GM12878 (cell line): ENCODE results near the gene PLXND1.

Experiments used
- CEBPB ChIP-seq, 2 experiments: fragments of 150-350 bp in 1 of 2; IDR thresholded peaks; 2 replicates each; pipeline ENCODE4 v1.6.1; 2012 to 2014; ENCODE audit warnings: low read depth in 2 of 2, low read length in 2 of 2, borderline replicate concordance in 1 of 2, inconsistent platforms in 1 of 2
- CREM ChIP-seq: IDR thresholded peaks from 2 replicates; pipeline ENCODE4 v1.6.1; 2014; ENCODE audit warnings: antibody characterized with exemption, low read depth
- EED ChIP-seq: sonication (generic); IDR thresholded peaks from 2 replicates; pipeline ENCODE4 v1.6.1; 2016; ENCODE audit warnings: antibody characterized with exemption, low read depth
- GABPA ChIP-seq: IDR thresholded peaks from 2 replicates; pipeline ENCODE4 v1.6.1; 2014; ENCODE audit warnings: antibody characterized with exemption, low read depth, mild to moderate bottlenecking, inconsistent platforms
- MYC ChIP-seq: IDR thresholded peaks from 2 replicates; pipeline ENCODE4 v1.6.1; 2011; ENCODE audit warnings: mild to moderate bottlenecking, low read length, moderate library complexity, inconsistent platforms; ENCODE audit not compliant: insufficient read depth, insufficient replicate concordance, insufficient read length, severe bottlenecking
- POLR2A ChIP-seq: IDR thresholded peaks from 2 replicates; pipeline ENCODE4 v1.6.1; 2011; ENCODE audit warnings: low read depth, mild to moderate bottlenecking, low read length
- TCF12 ChIP-seq: IDR thresholded peaks from 2 replicates; pipeline ENCODE4 v1.6.1; 2011; ENCODE audit warnings: low read depth, mild to moderate bottlenecking, low read length
- ZNF274 ChIP-seq: IDR thresholded peaks from one replicate; pipeline ENCODE4 v1.8.0; 2011; ENCODE audit not compliant: insufficient read length, insufficient read depth
- TF ChIP-seq, protein P1 (sequence below): fragments of 450-650 bp; formaldehyde crosslinking; IDR thresholded peaks from 2 replicates; pipeline ENCODE4 v1.5.0; 2022; ENCODE audit warnings: mild to moderate bottlenecking, missing genetic modification characterization
- TF ChIP-seq, protein P2 (sequence below), 3 experiments: IDR thresholded peaks in 2 of 3; conservative IDR thresholded peaks in 1 of 3; 2 replicates each; pipeline ENCODE4 v1.5.1; 2011; ENCODE audit warnings: low read depth in 3 of 3, low read length in 3 of 3, mild to moderate bottlenecking in 3 of 3, control low read depth in 2 of 3, moderate library complexity in 2 of 3, inconsistent platforms in 1 of 3, mixed read lengths in 1 of 3; ENCODE audit not compliant: control insufficient read depth in 2 of 3, insufficient read depth in 1 of 3; ENCODE audit errors: extremely low read depth in 1 of 3
- TF ChIP-seq, protein P3 (sequence below): IDR thresholded peaks from 2 replicates; pipeline ENCODE4 v1.6.1; 2011; ENCODE audit warnings: borderline replicate concordance, low read depth, mild to moderate bottlenecking, moderate library complexity, mixed read lengths, low read length; ENCODE audit not compliant: insufficient read depth; ENCODE audit errors: extremely low read length

DNA sequence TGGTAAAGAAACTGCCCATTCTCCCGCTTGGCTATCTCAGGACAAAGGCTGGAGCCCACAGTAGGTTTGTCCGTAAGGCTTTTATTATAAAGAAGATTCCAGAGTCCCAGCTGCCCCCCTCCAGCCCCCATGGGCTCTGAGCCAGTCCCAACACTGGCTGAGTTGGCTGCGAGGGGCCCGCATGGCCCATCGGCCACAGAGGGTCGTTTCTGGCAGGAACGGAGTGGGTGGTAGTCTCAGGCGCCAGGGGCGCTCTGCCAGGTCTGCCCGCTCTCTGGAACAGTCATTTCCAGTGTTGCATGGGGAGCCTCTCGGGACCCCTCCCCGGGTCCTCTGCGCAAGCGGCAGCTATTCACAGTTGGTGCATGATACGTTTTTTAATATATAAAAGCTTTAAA, 51.3 kb downstream of the PLXND1 start:
- no peak for TF ChIP-seq TCF12
- TF ChIP-seq EED = no peak
- TF ChIP-seq, protein P1, sequence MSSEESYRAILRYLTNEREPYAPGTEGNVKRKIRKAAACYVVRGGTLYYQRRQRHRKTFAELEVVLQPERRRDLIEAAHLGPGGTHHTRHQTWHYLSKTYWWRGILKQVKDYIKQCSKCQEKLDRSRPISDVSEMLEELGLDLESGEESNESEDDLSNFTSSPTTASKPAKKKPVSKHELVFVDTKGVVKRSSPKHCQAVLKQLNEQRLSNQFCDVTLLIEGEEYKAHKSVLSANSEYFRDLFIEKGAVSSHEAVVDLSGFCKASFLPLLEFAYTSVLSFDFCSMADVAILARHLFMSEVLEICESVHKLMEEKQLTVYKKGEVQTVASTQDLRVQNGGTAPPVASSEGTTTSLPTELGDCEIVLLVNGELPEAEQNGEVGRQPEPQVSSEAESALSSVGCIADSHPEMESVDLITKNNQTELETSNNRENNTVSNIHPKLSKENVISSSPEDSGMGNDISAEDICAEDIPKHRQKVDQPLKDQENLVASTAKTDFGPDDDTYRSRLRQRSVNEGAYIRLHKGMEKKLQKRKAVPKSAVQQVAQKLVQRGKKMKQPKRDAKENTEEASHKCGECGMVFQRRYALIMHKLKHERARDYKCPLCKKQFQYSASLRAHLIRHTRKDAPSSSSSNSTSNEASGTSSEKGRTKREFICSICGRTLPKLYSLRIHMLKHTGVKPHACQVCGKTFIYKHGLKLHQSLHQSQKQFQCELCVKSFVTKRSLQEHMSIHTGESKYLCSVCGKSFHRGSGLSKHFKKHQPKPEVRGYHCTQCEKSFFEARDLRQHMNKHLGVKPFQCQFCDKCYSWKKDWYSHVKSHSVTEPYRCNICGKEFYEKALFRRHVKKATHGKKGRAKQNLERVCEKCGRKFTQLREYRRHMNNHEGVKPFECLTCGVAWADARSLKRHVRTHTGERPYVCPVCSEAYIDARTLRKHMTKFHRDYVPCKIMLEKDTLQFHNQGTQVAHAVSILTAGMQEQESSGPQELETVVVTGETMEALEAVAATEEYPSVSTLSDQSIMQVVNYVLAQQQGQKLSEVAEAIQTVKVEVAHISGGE (CRISPR knock-in tag) = no peak
- TF ChIP-seq, protein P2, sequence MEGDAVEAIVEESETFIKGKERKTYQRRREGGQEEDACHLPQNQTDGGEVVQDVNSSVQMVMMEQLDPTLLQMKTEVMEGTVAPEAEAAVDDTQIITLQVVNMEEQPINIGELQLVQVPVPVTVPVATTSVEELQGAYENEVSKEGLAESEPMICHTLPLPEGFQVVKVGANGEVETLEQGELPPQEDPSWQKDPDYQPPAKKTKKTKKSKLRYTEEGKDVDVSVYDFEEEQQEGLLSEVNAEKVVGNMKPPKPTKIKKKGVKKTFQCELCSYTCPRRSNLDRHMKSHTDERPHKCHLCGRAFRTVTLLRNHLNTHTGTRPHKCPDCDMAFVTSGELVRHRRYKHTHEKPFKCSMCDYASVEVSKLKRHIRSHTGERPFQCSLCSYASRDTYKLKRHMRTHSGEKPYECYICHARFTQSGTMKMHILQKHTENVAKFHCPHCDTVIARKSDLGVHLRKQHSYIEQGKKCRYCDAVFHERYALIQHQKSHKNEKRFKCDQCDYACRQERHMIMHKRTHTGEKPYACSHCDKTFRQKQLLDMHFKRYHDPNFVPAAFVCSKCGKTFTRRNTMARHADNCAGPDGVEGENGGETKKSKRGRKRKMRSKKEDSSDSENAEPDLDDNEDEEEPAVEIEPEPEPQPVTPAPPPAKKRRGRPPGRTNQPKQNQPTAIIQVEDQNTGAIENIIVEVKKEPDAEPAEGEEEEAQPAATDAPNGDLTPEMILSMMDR (IDR thresholded peaks at IDR 0.05 in 2 of 3, conservative IDR thresholded peaks at IDR 0.05 in 1 of 3; ENCODE audit: control insufficient read depth in 2 of 3, extremely low read depth in 1 of 3, insufficient read depth in 1 of 3, low read depth in 3 of 3, low read length in 3 of 3) = no peak
- TF ChIP-seq ZNF274 = no peak
- TF ChIP-seq, protein P3, sequence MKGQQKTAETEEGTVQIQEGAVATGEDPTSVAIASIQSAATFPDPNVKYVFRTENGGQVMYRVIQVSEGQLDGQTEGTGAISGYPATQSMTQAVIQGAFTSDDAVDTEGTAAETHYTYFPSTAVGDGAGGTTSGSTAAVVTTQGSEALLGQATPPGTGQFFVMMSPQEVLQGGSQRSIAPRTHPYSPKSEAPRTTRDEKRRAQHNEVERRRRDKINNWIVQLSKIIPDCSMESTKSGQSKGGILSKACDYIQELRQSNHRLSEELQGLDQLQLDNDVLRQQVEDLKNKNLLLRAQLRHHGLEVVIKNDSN = no peak
- no peak for TF ChIP-seq MYC
- TF ChIP-seq POLR2A = no peak
- no peak for TF ChIP-seq CREM
- no peak for TF ChIP-seq GABPA
- no peak for TF ChIP-seq CEBPB (IDR thresholded peaks at IDR 0.05; ENCODE audit: borderline replicate concordance in 1 of 2, low read depth in 2 of 2, low read length in 2 of 2)
